Dermis blood vessel endothelial cell (primary cell): ENCODE measurements around the gene POLRMT. TPM values are rescaled to one million over a fixed set of nuclear protein-coding genes. Genes with fewer than 3 reads are reported as not detected.
"Not testable (repeated sequence)": the region's sequence is repeated elsewhere in the genome, so short reads cannot be mapped to it uniquely, and the experiment has no call there.

Experiments used
- DNase-seq: peaks from one replicate; pipeline ENCODE4 v3.0.0; 2010
- total RNA-seq: library from RNA; depleted of rRNA; stranded (reverse); fragments of >200 nt; gene quantifications from 2 replicates; pipeline ENCODE4 v1.2.3, GENCODE V29; 2014

The POLRMT gene
- total RNA-seq, 1 donor from 2014 or later = 29.1 TPM

DNA sequence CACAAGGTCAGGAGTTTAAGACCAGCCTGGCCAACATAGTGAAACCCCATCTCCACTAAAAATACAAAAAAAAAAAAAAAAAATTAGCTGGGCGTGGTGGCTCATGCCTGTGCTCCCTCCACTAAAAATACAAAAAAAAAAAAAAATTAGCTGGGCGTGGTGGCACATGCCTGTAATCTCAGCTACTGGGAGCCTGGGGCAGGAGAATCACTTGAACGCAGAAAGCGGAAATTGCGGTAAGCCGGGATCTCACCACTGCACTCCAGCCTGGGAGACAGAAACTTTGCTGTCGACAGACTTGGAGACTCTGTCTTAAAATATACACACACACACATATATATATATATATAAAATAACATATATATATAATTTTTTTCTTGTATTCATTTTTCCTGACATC lies 6.8 kb downstream of the POLRMT start:
- DNase-seq = not testable (repeated sequence)

GRCh38 chr19:625257-625656 lies 8.1 kb downstream of the POLRMT start:
- DNase-seq = no peak

DNA sequence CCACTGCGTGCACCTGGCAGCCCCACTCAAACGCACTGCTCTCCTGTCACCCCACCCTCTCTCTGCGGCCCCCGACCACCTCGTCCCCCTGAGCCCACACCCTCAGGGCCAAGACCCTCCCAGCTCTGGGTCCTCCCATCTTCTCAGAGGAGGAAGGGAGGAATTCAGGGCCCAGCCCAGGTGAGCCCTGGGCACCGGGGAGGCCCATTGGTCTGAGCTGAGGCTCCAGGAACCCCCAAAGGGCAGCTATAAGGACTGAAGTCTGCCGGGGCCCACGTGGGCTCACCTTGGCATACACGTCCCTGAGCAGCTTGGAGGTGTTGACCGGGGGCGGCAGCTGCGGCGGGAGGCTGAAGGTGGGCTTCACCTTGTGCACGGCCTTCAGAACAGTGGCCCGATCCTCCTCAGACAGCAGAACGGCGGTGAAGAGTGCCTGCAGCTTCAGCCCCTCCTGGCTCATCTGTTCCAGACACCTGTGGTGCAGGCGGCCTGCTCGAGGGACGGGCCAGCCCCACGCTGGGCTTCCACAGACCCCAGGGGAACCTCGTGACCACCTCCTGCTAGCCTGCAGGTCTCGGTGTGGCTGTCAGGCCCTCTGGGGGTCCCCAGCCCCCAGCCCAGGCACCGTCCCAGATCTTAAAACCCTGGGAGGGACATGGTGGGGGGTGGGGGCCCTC lies 8.8 kb downstream of the POLRMT start:
- no peak for DNase-seq

GRCh38 chr19:623974-624373 lies 9.4 kb downstream of the POLRMT start:
- peak; percentile 59 for DNase-seq

- no peak for DNase-seq
Measured at GRCh38 chr19:623175-623916, 10.0 kb downstream of the POLRMT start.

GRCh38 chr19:622666-623065 lies 10.7 kb downstream of the POLRMT start:
- no peak for DNase-seq

DNA sequence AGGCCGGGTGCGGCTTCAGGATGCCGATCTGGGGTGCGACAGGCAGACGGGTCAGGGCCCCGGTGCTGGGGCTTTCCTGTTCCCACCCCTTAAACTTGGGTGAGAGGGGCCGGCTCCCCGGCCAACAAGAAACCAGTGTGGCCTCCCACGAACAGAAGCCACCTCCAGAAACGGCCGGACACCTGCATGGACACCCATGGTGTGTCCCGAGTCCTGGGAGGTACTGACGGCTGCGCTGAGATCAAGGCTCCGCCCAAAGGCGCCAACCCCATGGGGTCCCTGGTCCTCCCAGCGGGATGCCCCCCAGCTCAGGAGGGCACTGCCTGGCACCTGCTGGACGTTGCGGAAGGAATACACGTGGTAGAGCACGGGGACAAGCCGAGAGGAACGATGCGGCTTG lies 11.5 kb downstream of the POLRMT start:
- no peak for DNase-seq

DNA sequence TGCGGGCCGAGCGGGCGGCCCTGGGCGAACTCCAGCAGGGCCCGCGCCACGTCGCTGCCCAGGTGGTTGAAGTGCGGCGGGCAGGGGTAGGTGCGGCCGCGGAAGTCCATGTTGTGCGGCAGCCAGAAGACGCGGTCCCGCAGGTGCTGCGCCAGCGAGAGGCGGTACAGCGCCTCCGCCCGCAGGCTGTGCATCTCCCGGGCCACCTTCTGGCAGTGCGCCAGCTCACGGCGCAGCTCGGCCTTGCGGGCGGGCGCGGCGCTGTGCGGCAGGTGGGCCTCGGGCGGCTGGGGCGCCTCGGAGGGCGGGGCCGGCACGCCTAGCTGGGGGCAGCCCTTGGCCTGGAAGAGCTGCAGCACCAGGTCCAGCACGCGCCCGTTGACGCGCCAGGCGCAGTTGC lies 12.1 kb downstream of the POLRMT start:
- DNase-seq = not testable (repeated sequence)

- DNase-seq = no peak
Measured at GRCh38 chr19:620166-620862, 13.0 kb downstream of the POLRMT start.

DNA sequence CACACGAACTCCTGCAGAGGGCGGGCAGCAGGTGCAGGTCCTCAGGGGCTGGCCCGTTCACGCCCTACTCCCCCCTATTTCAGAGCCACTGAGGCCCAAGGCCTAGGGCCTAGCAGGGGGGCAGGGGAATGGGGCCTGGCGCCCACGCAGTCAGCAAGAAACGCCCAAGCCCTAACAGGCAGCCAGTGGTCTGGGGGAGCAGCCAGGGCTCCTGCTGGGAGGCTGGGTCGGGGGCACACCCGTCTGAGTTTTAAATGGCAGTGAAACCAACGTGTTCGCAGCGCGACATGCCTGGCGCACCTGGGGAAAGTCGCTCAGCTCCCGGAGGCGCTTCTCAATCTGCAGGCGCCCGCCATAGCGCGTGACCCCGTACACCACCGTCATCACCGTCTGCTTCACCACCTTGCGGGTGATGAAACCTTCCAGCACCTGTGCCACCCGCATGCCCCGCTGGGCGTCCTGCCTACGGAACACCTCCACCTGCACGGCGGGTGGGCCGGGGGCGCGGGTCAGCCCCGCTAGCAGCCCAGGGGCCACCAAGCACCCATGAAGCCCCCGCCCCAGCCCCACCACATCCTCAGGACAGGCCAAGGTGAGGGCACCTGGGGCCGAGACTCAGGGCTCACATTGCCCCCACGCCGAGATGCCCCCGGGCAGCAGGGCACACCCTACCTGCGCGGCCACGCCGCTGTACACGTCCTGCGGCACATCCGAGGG lies 13.9 kb downstream of the POLRMT start:
- no peak for DNase-seq

DNA sequence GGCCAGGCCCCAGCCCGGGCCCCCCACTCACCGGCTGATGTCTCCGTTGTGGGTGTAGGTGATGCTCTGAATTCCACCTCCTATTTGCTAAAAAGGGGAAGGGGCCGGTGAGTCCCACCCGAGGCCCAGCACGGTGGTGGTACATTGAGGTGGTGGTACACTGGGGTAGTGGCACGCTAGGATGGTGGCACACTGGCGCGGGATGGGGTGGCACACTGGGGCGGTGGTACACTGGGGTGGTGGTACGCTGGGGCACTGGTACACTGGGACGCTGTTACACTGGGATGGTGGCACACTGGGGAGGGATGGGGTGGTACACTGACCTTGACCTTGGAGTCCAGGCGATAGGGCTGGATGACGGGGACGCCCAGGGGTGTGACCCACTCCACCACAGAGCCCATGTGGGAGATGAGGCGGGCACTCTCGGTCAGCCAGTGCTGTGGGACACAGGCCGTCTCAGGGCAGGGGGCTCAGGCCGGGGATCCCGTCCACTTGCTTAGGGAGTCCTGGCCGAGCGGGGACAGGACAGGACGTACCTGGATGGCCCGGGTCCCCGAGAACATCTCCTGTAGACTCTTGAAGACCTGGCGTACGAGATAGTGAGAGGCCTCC lies 14.6 kb downstream of the POLRMT start:
- DNase-seq = no peak

- DNase-seq = no peak
Measured at GRCh38 chr19:618247-618619, 15.1 kb downstream of the POLRMT start.

DNA sequence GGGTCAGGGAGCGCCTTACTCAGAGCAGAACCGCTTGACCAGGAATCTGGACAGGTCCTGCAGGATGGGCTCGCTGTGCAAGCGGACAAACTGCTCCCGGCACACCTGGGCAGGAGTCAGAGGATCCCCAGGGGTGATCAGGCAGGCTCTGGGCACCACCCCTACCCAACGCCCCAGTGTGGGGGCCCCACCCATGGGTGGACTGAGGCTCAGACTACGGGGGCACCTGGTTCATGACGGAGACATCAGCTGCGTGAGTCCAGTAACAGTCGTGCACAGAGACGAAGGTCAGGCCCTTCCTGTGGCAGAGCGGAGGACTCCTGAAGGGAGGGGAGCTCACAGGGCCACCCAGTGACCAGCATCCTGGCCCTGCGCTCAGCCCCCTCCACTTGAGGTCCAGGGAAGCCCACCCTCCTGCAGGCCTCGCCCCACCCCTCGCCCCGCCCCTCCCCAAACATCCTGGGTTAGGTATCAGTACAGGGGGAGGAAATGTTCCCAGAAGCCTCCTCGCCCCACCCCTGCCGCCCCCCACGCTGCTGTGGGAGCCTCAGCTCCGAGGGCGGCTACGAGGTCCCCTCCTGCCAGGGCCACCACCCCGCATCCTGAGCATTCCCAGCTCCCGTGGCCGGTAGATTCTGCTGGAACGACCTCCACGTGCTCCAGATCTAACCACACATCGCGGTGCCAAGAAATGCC lies 15.6 kb downstream of the POLRMT start:
- no peak for DNase-seq

GRCh38 chr19:616747-617526 lies 16.4 kb downstream of the POLRMT start:
- no peak for DNase-seq

GRCh38 chr19:616062-616700 lies 17.2 kb downstream of the POLRMT start:
- no peak for DNase-seq

DNA sequence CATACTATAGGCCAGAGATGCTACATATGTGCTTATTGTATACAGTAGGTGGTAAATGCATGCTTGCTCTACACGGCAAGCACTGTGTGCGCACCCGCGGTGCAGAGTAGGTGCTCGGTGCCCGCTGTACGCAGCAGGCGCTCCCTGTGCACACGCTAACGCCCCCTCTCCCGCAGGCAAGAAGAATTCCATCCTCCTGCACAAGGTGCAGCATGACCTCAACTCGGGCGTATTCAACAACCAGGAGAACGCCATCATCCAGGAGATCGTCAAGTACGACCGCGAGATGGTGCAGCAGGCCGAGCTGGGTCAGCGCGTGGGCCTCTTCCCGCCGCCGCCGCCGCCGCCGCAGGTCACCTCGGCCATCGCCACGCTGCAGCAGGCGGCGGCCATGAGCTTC lies 17.7 kb downstream of the POLRMT start:
- peak; percentile 44 for DNase-seq

GRCh38 chr19:613732-614567 lies 19.4 kb downstream of the POLRMT start:
- DNase-seq = no peak

GRCh38 chr19:612941-613340 lies 20.4 kb downstream of the POLRMT start:
- no peak for DNase-seq

- DNase-seq = no peak
Measured at GRCh38 chr19:611481-611868, 21.9 kb downstream of the POLRMT start.
